HG02623 (cell line): ENCODE results near the gene UQCRC2.
"Not testable (repeated sequence)": the region's sequence is repeated elsewhere in the genome, so short reads cannot be mapped to it uniquely, and the experiment has no call there.

Experiments used
- ATAC-seq: cut with Tn5 transposase; IDR thresholded peaks from one replicate; pipeline ENCODE4 v1.9.1; 2021; ENCODE audit warnings: moderate library complexity; ENCODE audit not compliant: unreplicated experiment

Gene UQCRC2

DNA sequence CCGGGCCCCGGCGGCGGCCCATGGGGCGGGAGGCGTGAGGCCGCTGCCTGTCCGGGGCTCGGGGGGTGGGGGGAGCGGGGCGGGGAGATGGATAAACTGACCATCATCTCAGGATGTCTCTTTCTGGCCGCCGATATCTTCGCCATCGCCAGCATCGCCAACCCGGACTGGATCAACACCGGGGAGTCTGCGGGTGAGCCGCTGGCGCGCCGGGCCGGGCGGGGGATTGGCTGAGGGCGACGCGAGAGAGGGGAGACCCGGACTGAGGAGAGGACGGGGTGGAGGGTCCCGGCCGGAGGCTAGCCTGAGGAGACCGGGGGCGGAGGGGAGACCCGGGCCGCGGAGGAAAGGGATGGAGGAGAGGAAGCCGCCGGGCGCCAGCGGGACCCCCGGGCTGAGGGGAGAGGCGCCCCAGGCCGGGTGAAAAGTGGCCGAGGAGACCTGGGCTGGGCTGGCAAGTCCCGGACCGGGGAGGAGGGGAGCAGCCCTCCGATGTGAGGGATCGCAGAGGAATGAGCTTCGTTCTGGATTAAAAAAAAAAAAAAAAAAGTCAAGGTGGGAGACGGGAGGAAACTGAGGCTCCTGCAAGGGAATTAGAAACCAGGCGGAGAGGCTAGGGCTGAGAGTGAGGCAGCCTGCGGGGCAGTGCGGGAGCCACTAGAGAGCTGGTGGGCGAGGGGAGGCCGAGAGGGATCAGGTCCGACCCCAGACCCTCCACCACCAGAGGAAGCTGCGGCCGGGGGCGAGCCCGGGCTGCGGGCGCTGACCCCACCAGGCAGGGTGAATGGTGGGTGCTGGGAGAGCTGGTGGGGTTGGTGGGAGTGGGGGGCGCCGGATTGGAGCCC is 55.3 kb downstream of the UQCRC2 start:
- peak; percentile 25 for ATAC-seq

DNA sequence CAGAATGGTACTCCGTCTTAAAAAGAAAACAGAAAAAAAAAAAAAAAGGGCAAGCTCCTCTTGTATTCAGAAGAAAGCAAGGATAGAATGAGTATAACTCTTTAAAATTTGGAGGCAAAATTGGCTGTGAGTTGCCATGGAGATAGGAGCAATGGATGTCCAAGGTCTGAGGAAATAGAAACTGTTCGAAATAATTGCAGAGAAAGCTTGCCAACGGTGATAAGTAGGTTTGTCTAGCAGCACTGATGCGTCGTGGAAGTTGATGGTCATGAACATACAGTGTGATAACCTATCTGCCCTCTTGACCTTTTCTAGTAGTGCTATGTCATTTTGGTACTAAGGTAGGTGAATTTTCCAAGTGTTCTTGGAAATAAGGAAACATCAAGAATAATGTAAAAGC is 57.7 kb downstream of the UQCRC2 start:
- ATAC-seq, result no peak

DNA sequence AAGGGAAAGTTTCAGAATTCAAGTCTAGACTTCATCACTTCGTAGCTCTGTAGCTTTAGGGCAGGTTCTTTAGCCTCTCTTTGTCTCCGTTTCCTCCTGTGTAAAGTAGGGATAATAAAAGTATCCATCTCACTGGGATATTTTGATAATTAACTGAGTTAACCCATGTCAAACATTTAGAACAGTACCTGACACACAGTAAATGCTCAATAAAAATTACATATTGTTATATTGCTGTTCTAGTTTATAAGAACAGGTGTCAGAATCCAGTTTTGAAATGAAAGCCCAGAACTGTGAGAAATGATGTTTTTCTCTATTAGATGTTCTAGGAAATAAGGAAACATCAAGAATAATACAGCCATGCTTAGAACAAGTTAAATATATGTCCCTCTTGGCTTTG is 59.1 kb downstream of the UQCRC2 start:
- no peak for ATAC-seq

DNA sequence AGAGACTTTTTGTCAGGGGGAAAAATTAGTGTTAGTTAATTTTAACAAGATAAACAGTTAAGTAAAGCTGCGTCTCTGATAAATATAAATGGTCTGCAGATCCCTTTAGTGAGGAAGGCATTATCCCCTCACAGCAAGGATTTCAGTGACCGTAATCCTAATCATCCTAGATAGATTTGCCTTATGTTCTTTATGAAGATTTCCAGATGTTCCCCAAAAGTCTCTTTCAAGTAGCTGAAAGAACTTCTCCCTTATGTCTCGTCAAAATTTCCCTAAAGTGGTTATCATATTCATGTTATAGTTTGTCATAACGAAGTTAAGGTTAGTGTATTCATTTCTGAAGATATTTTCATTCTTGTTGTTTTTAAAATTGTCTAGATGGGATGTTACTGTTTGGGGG is 60.3 kb downstream of the UQCRC2 start:
- no peak for ATAC-seq

DNA sequence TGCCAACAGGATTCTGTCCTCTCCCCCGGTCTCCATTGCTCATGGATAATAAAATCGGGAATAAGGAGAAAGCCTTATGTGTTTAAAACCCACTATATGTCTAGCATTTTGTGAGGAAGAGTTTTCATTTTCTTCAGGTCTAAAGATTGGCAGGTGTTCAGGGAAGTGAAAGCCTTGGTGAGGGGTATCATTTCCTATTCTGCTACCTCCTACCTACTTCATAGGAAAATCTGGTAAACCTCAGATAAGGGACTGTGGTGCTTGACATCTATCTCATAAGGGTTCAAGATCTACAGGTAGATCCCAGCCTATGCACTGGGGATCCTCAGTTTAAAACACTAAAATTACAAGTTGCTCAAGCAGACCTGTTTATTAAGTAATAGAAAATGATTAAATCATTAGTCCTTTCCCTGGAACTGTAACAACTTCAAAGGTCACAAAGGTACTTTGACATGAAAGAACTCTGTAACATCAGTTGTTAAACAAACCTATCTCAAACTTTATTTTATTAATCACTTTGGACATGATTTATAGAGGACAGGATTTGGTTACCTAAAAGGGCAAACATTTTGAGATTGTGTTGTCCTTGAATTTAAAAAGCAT is 61.2 kb downstream of the UQCRC2 start:
- ATAC-seq, result peak; percentile 43

DNA sequence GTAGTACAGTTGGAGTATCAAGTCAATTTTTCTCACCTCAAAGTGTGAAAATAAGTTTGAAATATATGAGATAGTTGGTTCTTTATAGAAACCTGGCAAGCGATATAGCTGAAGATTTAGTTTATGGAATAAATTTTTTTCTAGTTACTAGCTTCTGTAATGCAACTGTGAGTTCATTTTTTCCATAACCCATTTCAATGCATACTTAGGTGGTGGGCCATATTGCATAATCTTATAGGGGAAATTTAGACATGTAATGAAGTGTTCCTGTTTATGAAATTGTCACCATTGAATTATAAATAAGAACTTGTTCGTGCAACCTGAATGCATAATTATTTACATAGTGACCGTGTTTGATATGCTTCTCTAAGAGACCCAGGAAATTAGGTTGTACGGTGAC is 63.8 kb downstream of the UQCRC2 start:
- ATAC-seq, result no peak

DNA sequence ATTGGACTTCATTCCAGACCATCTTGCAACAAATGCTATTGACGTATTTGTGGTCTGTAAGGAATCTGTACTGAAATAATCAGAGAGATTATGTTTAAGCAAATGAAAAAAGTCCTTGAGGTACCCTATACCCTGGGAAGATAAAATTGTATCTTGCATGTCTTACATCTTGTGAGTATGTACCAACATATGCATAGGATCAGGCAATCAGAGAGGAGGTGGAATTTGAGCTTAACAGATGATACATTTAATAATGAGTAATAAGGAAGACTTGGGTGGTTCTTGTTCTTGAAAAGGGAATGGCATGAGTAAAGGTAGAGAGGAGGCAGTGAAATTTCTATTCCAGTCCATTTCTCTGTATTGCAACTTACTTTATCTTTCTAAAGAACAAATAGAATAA is 65.4 kb downstream of the UQCRC2 start:
- ATAC-seq, result no peak

DNA sequence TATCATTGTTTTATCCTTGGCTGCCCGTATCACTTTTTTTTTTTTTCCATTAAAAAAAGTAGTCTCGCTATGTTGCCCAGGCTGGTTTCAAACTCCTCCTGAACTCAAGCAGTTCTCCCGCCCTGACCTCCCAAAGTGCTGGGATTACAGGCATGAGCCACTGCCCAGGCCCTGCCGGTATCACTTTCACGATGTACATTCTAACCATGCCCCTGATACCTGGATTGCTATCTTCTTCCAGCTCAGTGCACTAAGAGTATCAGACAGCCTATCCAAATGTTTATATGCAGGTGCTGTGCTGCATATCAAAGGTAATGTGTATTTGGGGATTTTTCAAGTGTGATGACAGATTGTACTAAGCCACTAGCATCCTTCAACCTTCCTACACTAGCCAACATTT is 69.0 kb downstream of the UQCRC2 start:
- no peak for ATAC-seq

DNA sequence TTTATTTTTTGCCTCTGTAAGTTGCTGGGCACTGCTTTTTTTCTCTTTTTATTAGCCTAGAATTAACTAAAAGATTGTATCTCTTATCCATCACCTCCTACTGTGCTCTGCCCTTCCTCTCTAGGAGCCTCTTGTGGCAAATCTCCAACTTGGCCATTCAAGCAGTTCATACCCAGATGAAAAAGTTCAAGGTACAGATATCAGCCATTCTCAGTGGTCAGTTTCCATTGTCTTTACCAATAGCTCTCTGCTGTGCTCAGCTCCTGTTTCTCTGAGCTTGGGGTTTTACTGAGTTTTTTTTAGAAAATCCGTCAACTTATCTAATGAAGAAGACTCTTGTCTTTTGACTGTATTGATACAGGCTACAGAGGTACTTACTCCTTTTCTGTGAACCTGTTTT is 70.3 kb downstream of the UQCRC2 start:
- ATAC-seq, result no peak

DNA sequence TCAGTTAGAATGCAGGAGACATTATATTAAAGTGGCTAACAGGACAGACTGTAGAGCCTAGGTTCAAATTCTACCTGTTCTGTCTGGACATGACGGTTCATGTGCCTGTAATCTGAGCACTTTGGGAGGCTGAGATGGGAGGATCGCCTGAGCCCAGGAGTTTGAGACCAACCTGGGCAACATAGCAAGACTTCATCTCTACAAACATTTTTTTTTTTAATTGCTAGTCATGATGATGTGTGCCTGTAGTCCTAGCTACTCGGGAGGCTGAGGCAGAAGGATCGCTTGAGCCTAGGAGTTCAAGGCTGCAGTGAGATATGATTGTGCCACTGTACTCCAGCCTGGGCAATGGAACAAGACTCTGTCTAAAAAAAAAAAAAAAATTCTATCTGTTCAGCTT is 71.6 kb downstream of the UQCRC2 start:
- not testable (repeated sequence) for ATAC-seq

DNA sequence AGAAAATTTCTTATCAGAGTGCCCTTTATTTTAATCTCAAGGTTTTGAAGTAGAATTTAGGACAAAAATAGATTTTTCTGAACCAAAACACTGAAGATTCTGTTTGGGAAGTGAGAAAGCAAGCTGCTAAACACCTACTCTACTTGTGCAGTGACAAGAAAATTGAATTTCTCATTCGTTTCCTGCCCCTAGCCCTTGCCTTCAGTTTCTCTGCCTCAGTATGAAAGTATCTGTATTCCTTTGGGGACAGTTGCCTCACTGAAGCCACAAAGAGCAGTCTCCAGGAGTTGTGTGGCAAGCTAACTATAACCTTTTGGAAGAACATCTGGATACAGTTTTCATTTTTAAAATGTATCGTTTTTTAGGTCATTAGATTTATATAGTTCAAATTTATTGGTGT is 74.5 kb downstream of the UQCRC2 start:
- ATAC-seq, result no peak

DNA sequence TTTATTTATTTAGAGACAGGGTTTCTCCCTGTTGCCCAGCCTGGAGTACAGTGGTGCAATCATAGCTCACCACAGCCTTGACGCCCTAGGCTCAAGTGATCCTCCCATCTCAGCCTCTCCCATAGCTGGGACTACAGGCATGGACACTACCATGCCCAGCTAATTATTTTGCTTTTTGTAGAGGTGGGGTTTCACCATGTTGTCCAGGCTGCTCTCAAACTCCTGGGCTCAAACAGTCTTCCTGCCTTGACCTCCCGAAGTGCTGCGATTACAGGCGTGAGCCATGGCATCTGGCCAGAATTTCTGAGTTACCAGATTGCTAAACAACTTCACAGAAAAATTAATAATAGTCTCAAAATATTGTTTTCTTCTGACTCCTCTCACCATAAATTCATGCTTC is 76.5 kb downstream of the UQCRC2 start:
- ATAC-seq, result no peak

DNA sequence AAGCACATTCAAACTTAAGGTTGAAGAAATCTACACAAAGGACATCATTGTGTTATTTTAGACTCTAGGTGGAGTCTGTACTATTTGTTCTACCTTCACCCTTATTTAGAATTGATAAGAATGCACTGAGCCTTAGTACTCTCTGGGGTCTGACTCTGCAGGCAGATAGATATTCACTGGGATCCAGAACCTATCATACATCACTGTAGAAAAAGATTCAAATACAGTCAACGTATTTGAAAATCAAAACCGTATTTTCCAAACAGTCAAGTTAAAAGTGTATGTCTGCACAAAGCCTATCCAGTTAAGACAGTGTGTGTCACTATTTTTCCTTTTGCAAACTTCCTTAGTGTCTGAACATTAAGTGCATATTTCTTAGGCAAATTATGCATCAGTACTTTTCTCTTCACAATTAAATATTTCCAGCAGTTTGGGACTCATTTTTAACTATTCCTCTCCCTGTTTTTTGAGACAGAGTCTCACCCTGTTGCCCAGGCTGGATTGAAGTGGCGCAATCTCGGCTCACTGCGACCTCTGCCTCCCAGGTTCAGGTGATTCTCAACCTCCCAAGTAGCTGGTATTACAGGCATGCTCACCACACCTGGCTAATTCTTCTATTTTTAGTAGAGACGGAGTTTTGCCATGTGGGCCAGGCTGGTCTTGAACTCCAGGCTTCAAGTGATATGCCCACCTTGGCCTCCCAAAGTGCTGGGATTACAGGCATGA is 77.1 kb downstream of the UQCRC2 start:
- no peak for ATAC-seq

DNA sequence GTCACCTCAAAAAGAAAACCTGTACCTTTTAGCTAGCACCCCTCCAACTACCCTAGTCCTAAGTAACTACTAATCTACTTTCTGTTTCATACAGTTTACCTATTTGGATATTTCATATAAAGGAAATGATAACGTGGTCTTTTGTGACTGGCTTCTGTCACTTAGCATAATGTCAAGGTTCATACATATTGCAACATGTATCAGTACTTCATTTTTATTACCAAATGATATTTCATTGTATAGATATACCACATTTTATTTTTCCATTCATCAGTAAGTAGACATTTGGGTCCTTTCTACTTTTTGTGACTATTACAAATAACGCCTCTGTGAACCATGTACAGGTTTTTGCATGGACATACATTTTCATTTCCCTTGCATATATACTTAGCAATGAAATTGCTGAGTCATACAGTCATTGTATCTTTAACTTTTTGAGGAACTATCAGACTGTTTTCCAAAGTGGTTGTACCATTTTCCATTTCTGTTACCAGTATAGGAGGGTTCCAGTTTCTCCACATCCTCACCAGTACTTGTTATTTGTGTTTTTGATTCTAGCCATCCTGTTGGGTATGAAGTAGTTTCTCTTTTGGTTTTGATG is 78.4 kb downstream of the UQCRC2 start:
- ATAC-seq, result no peak
